GM12874 (cell line): ENCODE results near the gene WRAP73.

Source experiments
- CTCF ChIP-seq: IDR thresholded peaks from 2 replicates; pipeline ENCODE4 v1.5.1; 2011; ENCODE audit warnings: low read depth, mild to moderate bottlenecking, control low read depth, low read length, moderate library complexity; ENCODE audit not compliant: insufficient read depth

Gene WRAP73

DNA sequence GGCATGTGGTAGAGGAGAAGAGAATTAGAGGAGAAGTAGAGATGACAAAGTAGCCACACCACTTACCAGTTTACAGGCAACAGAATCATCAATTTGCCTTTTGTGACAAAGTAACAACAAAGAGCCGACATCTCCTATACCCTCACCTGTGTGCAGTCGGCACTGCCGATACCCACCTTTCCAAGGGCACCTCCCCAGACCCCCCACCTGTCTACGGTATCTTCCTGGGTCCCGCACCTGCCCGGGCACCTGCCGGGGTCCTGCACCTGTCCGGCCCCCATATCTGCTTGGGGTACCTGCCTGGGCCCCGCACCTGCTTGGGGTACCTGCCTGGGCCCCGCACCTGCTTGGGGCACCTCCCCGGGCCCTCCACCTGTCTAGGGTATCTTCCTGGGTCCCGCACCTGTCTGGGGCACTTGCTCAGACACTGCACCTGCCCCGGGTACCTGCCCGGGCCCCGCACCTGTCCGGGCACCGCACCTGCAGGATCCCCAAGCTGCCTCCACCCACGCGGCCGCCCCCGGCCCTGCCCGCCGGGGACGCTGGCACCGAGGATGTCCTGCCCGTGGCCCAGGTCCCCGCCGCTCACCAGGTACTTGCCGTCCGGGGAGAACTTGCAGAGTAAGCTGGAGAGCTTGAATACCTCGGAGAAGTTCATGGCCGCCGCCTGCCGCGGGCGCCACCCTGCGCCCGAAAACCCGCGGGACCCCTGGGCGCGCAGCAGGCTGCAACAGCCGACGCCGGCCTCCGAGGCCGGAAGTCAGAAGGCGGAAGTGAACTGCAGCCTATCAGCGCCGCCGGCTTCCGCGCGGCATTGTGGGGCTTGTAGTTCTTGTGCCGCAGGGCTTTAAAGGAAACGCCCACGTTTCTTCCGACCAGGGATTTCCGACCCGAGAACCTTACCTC, at the start of gene WRAP73:
Gene WRAP73, minus strand, starts transcription at position 762 of the 906 bp plus-strand sequence. Its CDS starts 104 bp downstream, at position 658.
- peak; percentile 51 for TF ChIP-seq CTCF

DNA sequence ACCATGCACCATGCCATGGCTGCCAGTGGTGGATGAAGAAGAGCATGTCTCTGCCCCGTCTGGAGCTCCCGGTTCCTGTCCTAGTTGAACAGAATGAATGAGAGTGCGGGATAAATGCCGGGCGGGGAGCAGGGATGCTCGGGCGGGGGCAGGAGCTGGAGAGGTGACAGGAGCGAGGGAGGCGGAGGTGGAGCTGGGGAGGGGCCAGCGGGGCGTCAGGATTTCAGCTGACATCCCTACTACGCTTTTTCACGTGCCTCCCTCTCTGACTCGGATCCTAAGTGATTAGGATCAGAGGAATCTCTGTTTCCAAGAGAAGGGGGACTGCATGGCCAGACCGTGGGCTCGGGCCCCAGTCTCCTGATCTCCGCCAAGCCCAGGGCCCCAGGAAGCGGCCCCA, 49.7 kb upstream of the WRAP73 start:
- no peak for TF ChIP-seq CTCF

DNA sequence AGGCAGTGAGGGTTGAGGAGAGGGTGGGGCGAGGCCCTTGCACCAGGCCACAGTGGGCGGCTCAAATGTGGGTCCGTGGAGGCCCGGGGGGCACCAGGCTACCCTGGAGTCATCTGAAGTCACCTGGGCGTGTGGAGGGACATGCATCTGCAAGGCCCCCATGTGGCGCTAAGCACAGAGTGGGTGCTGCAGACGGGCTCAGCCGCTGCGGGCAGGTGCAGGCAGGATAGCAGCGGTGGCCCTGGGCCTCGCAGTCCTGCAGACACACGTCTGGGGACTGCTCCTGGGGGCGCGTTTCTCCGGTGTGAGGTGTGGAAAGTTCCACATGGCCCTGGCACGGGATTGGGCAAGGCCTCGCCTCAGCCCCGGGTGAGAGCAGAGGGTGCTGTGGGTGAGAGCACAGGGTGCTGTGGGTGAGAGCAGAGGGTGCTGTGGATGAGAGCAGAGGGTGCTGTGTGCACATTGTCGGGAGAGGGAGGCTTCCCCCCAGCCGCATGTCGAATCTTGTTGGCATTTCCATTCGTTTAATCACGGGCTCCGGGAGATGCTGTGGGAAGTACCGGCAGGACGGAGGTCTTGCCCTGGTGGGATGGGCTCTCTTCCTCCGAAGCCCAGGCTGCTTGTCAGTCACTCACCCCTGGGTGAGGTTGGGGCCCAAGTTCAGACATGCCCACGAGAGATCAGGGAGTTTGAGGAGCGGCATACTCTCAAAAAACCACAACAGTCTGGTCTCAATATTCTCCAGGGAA, 48.9 kb upstream of the WRAP73 start:
- no peak for TF ChIP-seq CTCF

DNA sequence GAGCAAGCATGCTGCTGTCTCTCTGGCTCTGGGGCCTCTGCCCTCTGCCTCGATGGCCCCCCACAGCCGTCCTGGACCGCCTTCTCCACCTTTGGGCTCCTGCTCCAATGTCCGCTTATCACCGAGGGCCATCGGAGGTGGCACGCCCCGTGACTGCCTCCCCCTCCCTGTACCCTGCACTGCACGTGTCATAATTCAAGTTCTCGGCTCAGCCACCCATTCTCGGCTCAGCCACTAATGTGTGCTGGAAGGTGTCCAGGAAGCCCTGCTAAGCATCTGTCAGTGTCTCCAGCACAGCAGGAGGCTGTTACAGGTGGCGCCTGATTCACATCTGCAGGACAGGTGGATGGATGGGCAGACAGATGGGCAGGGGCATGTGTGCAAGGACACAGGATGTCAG, 47.9 kb upstream of the WRAP73 start:
- no peak for TF ChIP-seq CTCF

DNA sequence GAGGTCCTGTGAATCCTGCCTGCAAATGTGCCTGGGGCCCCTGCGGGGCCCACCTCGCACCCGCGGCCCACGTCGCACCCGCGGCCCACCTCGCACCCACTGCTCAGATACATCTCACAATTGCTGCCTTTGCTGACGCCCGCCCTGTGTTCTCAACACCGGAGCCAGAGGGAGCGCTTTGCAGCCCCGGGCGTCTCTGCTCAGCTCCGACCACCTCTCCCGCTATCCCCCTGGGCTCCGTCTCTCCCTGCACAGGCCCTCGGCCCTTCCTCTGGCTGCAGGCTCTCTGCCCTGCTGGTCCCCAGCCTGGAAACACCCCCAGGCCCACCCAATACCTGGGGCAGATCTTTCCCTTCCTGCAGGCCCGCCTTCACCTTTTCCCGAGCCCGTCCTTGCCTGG, 47.2 kb upstream of the WRAP73 start:
- no peak for TF ChIP-seq CTCF

GRCh38 chr1:3696689-3697088, 46.8 kb upstream of the WRAP73 start:
- no peak for TF ChIP-seq CTCF

- peak; percentile 83 for TF ChIP-seq CTCF
These were observed 45.7 kb upstream of the WRAP73 start for GRCh38 chr1:3695326-3696217.
